RWPE2 (cell line): ENCODE data around the gene FOXL3.

Experiments
- ATAC-seq: fragments of 200-7000 bp; cut with Tn5 transposase; 3 replicates; pipeline ENCODE4 v1.9.1; 2021; ENCODE audit warnings: low read depth
- DNase-seq: peaks from one replicate; pipeline ENCODE4 v3.0.0-alpha.2; 2020; ENCODE audit warnings: low spot score
- H3K27ac ChIP-seq: fragments of 450-650 bp; 2 replicates; pipeline ENCODE4 v1.5.1; 2017; ENCODE audit warnings: mild to moderate bottlenecking; ENCODE audit not compliant: poor library complexity, severe bottlenecking
- H3K27me3 ChIP-seq: fragments of 250-450 bp; sonication (Bioruptor Pico); 2 replicates; pipeline ENCODE4 v1.5.1; 2021; ENCODE audit warnings: mild to moderate bottlenecking, moderate library complexity; ENCODE audit not compliant: insufficient read depth, poor library complexity, severe bottlenecking
- H3K36me3 ChIP-seq: fragments of 250-450 bp; sonication (Bioruptor Pico); 2 replicates; pipeline ENCODE4 v1.5.1; 2020; ENCODE audit warnings: low read depth, mild to moderate bottlenecking, moderate library complexity
- H3K4me1 ChIP-seq: fragments of 250-450 bp; sonication (Bioruptor Pico); 2 replicates; pipeline ENCODE4 v1.5.1; 2021; ENCODE audit warnings: mild to moderate bottlenecking, moderate library complexity; ENCODE audit not compliant: insufficient read depth, poor library complexity, severe bottlenecking
- H3K4me3 ChIP-seq: fragments of 250-450 bp; sonication (Bioruptor Pico); 2 replicates; pipeline ENCODE4 v1.5.1; 2021; ENCODE audit warnings: mild to moderate bottlenecking, moderate library complexity; ENCODE audit not compliant: severe bottlenecking
- H3K9me3 ChIP-seq: fragments of 250-450 bp; sonication (Bioruptor Pico); 2 replicates; pipeline ENCODE4 v1.5.1; 2021; ENCODE audit warnings: mild to moderate bottlenecking, moderate library complexity; ENCODE audit not compliant: severe bottlenecking
- TF ChIP-seq, protein P1 (sequence below): fragments of 450-650 bp; IDR thresholded peaks from one replicate; pipeline ENCODE4 v1.5.1; 2017; ENCODE audit warnings: mild to moderate bottlenecking, moderate library complexity; ENCODE audit not compliant: poor library complexity, severe bottlenecking

FOXL3 gene

GRCh38 chr7:302054-302992 lies 12.4 kb downstream of the FOXL3 start:
- H3K9me3 ChIP-seq: no peaks in the 10 kb centered on the region
- H3K4me1 ChIP-seq: no peaks in the 10 kb centered on the region
- no peak overlapping the region for H3K4me3 ChIP-seq
- TF ChIP-seq, protein P1, sequence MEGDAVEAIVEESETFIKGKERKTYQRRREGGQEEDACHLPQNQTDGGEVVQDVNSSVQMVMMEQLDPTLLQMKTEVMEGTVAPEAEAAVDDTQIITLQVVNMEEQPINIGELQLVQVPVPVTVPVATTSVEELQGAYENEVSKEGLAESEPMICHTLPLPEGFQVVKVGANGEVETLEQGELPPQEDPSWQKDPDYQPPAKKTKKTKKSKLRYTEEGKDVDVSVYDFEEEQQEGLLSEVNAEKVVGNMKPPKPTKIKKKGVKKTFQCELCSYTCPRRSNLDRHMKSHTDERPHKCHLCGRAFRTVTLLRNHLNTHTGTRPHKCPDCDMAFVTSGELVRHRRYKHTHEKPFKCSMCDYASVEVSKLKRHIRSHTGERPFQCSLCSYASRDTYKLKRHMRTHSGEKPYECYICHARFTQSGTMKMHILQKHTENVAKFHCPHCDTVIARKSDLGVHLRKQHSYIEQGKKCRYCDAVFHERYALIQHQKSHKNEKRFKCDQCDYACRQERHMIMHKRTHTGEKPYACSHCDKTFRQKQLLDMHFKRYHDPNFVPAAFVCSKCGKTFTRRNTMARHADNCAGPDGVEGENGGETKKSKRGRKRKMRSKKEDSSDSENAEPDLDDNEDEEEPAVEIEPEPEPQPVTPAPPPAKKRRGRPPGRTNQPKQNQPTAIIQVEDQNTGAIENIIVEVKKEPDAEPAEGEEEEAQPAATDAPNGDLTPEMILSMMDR: no peak
- no peaks in the 10 kb centered on the region for H3K36me3 ChIP-seq
- DNase-seq: peak; percentile 47
- ATAC-seq: no peak
- no peaks in the 10 kb centered on the region for H3K27me3 ChIP-seq
- H3K27ac ChIP-seq: no peak overlapping the region

- Histone ChIP-seq H3K9me3 (no peaks in the 10 kb centered on the region), H3K27ac (no peak overlapping the region), H3K27me3 (no peaks in the 10 kb centered on the region), H3K4me3 (no peak overlapping the region), H3K36me3 (no peaks in the 10 kb centered on the region), H3K4me1 (no peaks in the 10 kb centered on the region)
- DNase-seq: peak; percentile 28
- no peak for ATAC-seq
- TF ChIP-seq, protein P1: no peak
Measured at GRCh38 chr7:303425-303824, 13.5 kb downstream of the FOXL3 start.

- H3K4me3 ChIP-seq: no peak overlapping the region
- no peaks in the 10 kb centered on the region for H3K9me3 ChIP-seq
- no peaks in the 10 kb centered on the region for H3K4me1 ChIP-seq
- no peaks in the 10 kb centered on the region for H3K27me3 ChIP-seq
- H3K27ac ChIP-seq: no peak overlapping the region
- ATAC-seq (no peak), DNase-seq (peak; percentile 48)
- TF ChIP-seq, protein P1: no peak
- no peaks in the 10 kb centered on the region for H3K36me3 ChIP-seq
Measured at GRCh38 chr7:303884-304573, 14.1 kb downstream of the FOXL3 start.

DNA sequence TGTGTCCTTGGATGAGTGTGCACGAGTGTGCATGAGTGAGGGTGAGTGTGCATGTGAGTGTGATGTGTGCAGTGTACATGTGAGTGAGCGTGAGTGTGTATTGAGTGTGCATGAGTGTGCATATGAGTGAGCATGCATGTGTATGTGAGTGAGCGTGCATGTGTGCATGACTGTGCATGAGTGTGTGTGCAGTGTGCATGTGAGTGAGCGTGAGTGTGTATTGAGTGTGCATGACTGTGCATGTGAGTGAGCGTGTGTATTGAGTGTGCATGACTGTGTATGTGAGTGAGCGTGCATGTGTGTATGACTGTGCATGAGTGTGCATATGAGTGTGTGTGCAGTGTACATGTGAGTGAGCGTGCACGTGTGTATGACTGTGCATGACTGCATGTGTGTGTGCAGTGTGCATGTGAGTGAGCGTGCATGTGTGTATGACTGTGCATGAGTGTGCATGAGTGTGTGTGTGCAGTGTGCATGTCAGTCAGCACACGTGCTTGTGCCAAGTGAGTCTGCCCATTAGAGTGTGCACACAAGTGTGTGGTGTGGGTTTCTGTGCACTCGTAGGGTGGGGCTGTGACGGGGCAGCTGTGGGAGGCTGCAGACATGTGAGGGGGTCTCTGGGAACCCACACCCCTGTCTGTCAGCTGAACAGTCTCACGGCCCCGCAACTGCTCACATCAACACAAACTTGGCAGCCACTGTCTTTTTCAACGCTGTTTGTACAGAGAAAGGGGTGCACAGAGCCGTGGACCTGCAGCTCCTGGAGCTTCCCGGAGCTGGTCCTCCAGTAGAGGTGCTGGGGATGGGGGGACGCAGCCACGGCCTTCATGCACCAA lies 14.8 kb downstream of the FOXL3 start:
- H3K27me3 ChIP-seq: no peaks in the 10 kb centered on the region
- ATAC-seq: no peak
- no peaks in the 10 kb centered on the region for H3K4me1 ChIP-seq
- peak; percentile 46 for DNase-seq
- TF ChIP-seq, protein P1: no peak
- no peak overlapping the region for H3K27ac ChIP-seq
- no peaks in the 10 kb centered on the region for H3K9me3 ChIP-seq
- H3K4me3 ChIP-seq: no peak overlapping the region
- H3K36me3 ChIP-seq: no peaks in the 10 kb centered on the region
